Endothelial cell of umbilical vein (primary cell): ENCODE measurements around the gene LEP.

ENCODE experiments used
- CTCF ChIP-seq, 2 donors: IDR thresholded peaks; 1 replicate in 1 of 2; 2 replicates in 1 of 2; pipeline ENCODE4 v1.5.1; 2011; ENCODE audit warnings: low read length in 2 of 2, mild to moderate bottlenecking in 2 of 2, moderate library complexity in 2 of 2, control low read depth in 1 of 2, inconsistent platforms in 1 of 2, low read depth in 1 of 2; ENCODE audit not compliant: insufficient read depth in 1 of 2; ENCODE audit errors: extremely low read depth in 1 of 2
- EZH2 ChIP-seq: IDR thresholded peaks from 2 replicates; pipeline ENCODE4 v1.6.1; 2012; ENCODE audit warnings: borderline replicate concordance, low read depth, mild to moderate bottlenecking, moderate library complexity, low read length, inconsistent platforms; ENCODE audit not compliant: severe bottlenecking
- FOS ChIP-seq: IDR thresholded peaks from 2 replicates; pipeline ENCODE4 v1.6.1; 2011; ENCODE audit warnings: mild to moderate bottlenecking, low read length, moderate library complexity, borderline replicate concordance; ENCODE audit not compliant: insufficient read depth
- GATA2 ChIP-seq: IDR thresholded peaks from 2 replicates; pipeline ENCODE4 v1.7.0; 2011; ENCODE audit warnings: low read depth, mild to moderate bottlenecking, moderate library complexity, mixed read lengths, low read length; ENCODE audit not compliant: insufficient read length, insufficient read depth
- JUN ChIP-seq: IDR thresholded peaks from 2 replicates; pipeline ENCODE4 v1.6.1; 2011; ENCODE audit warnings: borderline replicate concordance, low read depth; ENCODE audit not compliant: insufficient read length, insufficient read depth
- MAX ChIP-seq: IDR thresholded peaks from 2 replicates; pipeline ENCODE4 v1.6.1; 2011; ENCODE audit not compliant: insufficient read depth, insufficient read length
- POLR2A ChIP-seq: IDR thresholded peaks from 2 replicates; pipeline ENCODE4 v1.6.1; 2012; ENCODE audit warnings: low read depth, mild to moderate bottlenecking, control low read depth, low read length
- POLR2AphosphoS5 ChIP-seq: IDR thresholded peaks from 2 replicates; pipeline ENCODE4 v1.6.1; 2012; ENCODE audit warnings: low read depth, mild to moderate bottlenecking, control low read depth, low read length, moderate library complexity; ENCODE audit not compliant: insufficient read depth

GRCh38 chr7:128217967-128218652, 23.0 kb upstream of the LEP start:
- no peak for TF ChIP-seq POLR2A
- TF ChIP-seq CTCF (IDR thresholded peaks at IDR 0.05; ENCODE audit: extremely low read depth in 1 of 2, insufficient read depth in 1 of 2, low read depth in 1 of 2, low read length in 2 of 2) = peak in 1 of 2 donors; percentile 7
- TF ChIP-seq EZH2 = no peak
- TF ChIP-seq POLR2AphosphoS5 = no peak
- no peak for TF ChIP-seq MAX
- TF ChIP-seq JUN = no peak
- TF ChIP-seq GATA2 = no peak
- TF ChIP-seq FOS = no peak
